Activated CD4-positive, CD25-positive, alpha-beta regulatory T cell treated with anti-CD3 and anti-CD28 coated beads, Interleukin-2, amount 50 U/mL, for 24 hours (primary cell): ENCODE measurements around the gene TSSK6.

Experiments used
- ATAC-seq, 2 donors: fragments of 150-1000 bp; cut with Tn5 transposase; one replicate each; pipeline ENCODE4 v1.10.0; 2021; ENCODE audit warnings: mild to moderate bottlenecking in 1 of 2, moderate library complexity in 1 of 2

TSSK6 gene

DNA sequence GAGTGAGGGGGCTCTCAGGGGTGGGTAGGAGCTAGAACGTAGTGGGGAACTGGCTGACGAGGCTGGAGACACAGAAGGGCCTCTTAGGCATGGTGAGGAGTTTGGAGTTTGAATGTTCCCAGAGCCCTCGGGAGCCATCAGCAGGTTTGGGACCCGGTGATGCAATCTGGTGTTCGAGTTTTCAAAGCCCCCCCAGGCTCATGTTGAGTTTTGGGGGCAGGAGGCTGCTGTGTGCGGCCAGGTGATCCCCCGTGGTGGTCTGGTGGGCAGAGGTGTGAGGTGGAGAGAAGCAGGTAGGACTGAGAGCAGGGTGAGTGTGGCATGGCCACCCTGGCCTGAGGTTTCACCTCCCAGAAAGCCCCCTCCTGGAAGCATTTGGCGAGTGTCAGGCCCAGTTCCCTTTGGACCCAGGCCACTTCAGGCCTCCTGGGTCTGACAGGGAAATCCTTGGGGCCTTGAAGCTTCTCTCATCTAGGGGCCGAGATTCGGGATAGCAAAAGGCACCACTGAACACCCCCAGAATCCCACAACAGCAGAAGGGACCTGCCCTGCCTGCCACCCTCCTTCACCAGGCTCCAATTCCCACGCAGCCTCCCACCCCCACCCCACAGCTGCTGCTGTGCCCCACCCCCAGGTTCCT is 14.6 kb upstream of the TSSK6 start:
- no peak for ATAC-seq

GRCh38 chr19:19528721-19529490 is 13.6 kb upstream of the TSSK6 start, which contains the start of gene YJEFN3:
Gene YJEFN3, plus strand, starts transcription at chr19:19528911. Its CDS starts 22 bp downstream, at chr19:19528933.
- no peak for ATAC-seq

GRCh38 chr19:19527674-19528625 is 12.6 kb upstream of the TSSK6 start:
- ATAC-seq: no peak

DNA sequence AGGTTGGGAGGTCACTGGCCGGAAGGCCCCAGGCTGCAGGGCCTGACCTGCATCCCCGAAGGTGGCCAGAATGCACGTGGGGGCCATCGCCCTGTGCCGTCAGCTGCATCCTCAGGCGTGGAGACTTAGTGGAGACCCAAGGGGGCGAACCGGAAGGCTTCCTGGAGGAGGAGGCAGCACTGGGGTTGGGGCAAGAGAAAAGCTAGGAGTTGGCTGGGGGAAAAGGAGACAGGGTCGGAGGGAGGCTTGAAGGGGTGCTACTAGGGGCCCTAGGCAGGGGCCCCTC is 12.0 kb upstream of the TSSK6 start:
- no peak for ATAC-seq

DNA sequence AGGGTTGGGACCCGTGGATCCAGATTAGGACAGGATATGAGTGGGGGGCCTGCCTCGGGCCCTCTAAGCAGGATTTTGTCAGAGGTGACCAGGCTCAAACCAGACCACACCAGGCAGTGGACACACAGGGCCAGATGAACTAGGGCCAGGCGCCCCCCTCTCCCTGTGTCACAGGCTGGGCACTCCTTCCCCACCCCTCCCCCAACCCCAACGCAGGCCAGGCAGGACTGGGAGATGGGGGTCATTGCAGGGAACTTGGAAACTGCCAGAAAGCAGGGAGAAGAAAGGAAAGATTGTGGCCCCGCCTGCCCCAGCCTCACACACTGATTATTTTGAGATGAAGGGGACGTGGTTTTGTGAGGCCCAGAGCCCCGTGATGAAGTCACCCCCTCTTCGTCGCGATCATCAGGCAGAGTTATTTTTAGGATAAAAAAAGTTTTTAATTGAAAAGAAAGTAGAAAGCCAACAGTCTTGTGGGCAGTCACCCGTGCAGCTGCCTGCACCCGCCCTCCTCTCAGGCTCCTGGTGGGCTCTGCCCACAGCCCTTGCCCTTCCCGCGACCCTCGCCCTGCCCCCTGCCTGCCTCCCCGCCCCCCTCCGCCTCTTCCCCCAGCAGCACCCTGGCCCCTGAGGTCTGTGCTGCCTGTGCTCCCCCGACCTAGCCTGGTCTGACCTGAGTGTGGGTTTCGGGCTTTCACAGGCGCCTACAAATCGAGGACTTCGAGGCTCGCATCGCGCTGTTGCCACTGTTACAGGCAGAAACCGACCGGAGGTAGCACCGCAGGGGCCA is 11.4 kb upstream of the TSSK6 start:
- ATAC-seq: no peak

GRCh38 chr19:19525611-19526380 is 10.4 kb upstream of the TSSK6 start:
- ATAC-seq: no peak

DNA sequence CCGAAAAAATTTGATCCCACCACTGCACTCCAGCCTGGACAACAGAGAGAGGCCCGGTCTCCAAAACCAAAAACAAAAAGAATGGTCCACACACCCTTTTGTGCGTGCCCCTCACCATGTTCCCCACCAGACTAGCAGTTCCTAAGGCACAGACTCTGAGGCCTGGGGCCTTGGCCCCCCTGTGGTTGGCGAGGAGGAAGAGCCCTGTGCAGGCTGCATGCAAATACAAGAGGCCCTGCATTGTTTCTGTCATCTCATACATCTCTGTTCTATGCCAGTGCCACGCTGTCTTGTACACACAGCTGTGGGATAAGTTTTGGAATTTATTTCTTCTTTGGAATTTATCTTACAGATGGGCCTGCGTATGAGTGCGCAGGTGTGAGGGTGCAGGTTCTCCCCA is 8.7 kb upstream of the TSSK6 start:
- ATAC-seq: no peak

GRCh38 chr19:19523177-19523576 is 7.8 kb upstream of the TSSK6 start:
- ATAC-seq: no peak

- no peak for ATAC-seq
These were observed 5.6 kb upstream of the TSSK6 start for GRCh38 chr19:19520989-19521388.

DNA sequence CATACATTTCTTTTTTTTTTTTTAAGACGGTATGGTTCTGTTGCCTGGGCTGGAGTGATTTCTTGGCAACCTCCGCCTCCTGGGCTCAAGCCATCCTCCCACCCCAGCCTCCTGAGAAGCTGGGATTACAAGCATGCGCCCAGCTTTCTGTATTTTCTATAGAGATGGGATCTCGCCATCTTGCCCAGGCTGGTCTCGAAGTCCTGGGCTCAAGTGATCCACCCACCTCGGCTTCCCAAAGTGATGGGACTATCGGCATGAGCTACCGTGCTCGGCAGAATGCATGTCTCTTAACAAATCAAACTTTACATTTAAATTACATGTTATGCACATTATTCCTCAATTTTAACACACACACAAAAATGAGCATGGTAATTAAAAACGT is 1.9 kb upstream of the TSSK6 start:
- no peak for ATAC-seq

DNA sequence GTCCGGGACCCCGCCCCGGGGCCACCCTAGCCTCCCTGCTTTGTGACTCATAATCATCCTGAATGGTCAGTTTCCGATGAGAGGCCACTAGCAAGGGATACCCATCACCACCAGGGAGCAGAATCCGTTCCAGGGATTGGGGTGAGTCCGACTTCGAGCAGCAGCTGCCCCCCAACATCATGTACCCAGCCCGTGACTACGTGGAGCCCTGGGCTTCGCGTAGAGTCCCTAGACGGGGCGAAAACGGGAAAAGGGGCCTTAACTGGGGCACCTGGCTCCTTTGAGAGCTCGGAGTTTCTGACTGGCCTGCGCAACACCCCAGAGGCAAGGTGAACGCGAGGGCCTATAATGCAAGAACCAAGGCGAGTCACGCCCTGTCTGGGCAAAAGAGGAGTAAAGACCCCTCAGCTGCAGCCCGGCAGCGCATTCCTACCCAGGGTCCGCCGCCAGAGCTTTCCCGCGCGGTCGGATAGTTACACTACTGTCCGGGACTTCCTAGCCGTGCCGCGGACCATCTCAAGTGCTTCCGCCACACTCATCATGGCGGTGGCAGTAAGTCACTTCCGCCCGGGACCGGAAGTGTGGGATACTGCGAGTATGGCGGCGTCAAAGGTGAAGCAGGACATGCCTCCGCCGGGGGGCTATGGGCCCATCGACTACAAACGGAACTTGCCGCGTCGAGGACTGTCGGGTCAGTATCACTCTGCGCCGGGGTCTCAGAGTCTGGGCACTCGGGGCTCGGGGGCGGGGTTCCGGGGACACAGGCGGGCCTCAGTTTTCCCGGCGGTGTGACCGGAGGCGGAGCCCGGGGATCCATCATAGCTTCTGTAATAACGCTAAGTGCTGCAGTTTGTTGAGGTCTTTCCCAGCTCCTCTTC is 533 bp upstream of the TSSK6 start, which contains the start of gene NDUFA13:
TSS of gene NDUFA13 (plus strand) at position 584 of the 878 bp plus-strand sequence. CDS start at position 598, 14 bp downstream.
- ATAC-seq: peak; percentile 95

- ATAC-seq: no peak
These were observed 1.1 kb downstream of the TSSK6 start for GRCh38 chr19:19514215-19514657.

- ATAC-seq: no peak
These were observed 1.7 kb downstream of the TSSK6 start for GRCh38 chr19:19513682-19514081.

DNA sequence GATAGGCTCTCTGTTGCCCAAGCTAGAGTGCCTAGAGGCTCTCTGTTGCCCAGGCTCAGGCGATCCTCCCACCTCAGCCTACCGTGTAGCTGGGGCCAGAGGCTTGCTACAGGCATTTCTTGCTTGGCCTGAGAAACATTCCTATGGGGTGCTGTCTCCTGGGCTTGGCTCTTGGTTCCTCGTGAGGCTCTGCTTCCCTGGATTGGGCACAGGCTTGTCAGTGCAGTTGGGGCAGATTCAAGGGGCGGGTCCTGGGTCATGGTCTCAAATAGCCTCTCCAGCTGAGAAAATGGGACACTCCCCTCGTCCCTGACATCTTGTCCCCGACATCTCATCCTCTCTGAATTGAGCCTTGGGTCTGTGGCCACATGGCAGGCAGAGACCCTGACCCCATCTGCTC is 4.9 kb downstream of the TSSK6 start:
- no peak for ATAC-seq

GRCh38 chr19:19508217-19508616 is 7.1 kb downstream of the TSSK6 start:
- no peak for ATAC-seq

- no peak for ATAC-seq
These were observed 8.0 kb downstream of the TSSK6 start for GRCh38 chr19:19507354-19507753.

GRCh38 chr19:19506592-19506991 is 8.8 kb downstream of the TSSK6 start:
- ATAC-seq: no peak

DNA sequence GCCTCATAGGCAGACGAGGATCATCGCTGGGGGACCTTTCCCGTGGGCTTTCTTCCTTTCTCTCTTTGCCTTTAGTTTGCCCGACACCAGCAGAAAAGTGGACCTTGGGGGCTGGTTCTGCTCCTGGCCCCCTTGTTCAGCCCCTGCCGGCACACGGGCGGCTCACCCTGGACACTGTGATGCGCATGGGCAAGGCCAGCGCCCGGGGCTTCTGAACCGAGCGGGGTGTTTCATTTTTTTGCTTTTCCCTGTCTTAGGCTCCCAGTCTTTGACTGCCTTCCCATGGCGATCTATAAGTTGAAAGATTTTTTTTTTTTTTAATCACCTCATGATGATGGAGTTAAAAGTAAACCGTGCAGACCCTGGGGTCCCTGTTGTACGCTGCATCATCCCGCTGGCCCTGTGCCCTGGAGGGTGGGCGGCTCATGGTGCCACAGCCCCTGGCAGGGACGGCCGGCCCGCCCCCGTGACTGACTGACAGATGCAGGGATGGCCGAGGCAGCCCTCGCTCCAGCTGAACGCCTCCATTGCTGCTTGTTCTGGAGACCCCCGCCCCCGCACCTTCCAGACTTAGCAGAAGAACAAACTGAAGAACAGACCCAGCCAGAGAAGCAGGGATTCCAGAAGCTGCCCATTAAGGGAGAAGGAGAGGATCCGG is 9.6 kb downstream of the TSSK6 start:
- no peak for ATAC-seq

- ATAC-seq: no peak
These were observed 10.3 kb downstream of the TSSK6 start for GRCh38 chr19:19504754-19505668.
